Keratinocyte (primary cell): ENCODE measurements around the gene CECR2.

Source experiments
- EZH2 ChIP-seq: IDR thresholded peaks from one replicate; pipeline ENCODE4 v1.6.1; 2012; ENCODE audit warnings: inconsistent platforms, mild to moderate bottlenecking, low read length, moderate library complexity
- TF ChIP-seq, protein P1 (sequence below), 3 experiments: IDR thresholded peaks in 1 of 3; conservative IDR thresholded peaks in 1 of 3; optimal IDR thresholded peaks in 1 of 3; 2 replicates in 2 of 3; 3 replicates in 1 of 3; pipeline versions ENCODE3 to v1.5.1; 2011; ENCODE audit warnings: low read length in 3 of 3, mild to moderate bottlenecking in 3 of 3, moderate library complexity in 2 of 3, control low read depth in 1 of 3, inconsistent platforms in 1 of 3; ENCODE audit not compliant: insufficient read depth in 2 of 3; ENCODE audit errors: extremely low read depth in 1 of 3

- TF ChIP-seq, protein P1, sequence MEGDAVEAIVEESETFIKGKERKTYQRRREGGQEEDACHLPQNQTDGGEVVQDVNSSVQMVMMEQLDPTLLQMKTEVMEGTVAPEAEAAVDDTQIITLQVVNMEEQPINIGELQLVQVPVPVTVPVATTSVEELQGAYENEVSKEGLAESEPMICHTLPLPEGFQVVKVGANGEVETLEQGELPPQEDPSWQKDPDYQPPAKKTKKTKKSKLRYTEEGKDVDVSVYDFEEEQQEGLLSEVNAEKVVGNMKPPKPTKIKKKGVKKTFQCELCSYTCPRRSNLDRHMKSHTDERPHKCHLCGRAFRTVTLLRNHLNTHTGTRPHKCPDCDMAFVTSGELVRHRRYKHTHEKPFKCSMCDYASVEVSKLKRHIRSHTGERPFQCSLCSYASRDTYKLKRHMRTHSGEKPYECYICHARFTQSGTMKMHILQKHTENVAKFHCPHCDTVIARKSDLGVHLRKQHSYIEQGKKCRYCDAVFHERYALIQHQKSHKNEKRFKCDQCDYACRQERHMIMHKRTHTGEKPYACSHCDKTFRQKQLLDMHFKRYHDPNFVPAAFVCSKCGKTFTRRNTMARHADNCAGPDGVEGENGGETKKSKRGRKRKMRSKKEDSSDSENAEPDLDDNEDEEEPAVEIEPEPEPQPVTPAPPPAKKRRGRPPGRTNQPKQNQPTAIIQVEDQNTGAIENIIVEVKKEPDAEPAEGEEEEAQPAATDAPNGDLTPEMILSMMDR (optimal IDR thresholded peaks at IDR 0.05 in 1 of 3, IDR thresholded peaks at IDR 0.05 in 1 of 3, conservative IDR thresholded peaks at IDR 0.05 in 1 of 3; ENCODE audit: extremely low read depth in 1 of 3, insufficient read depth in 2 of 3, low read length in 3 of 3), result no peak
- TF ChIP-seq EZH2, result no peak
Measured at GRCh38 chr22:17486719-17487118, 117.5 kb downstream of the CECR2 start.
